Kidney (tissue), 14 donors: ENCODE data around the gene CHD2. TPM values are rescaled to one million over a fixed set of nuclear protein-coding genes. Genes with fewer than 3 reads are reported as not detected.

Experiments
- DNase-seq, 5 donors: peaks; one replicate each; pipeline ENCODE4 v3.0.0-alpha.2; 2013 to 2020
- FAIRE-seq: peaks from 2 replicates; lab custom pipeline; 2012; peaks lifted over from hg19 to GRCh38; lab: Jason Lieb, UNC
- H3K27ac ChIP-seq, 2 donors: one replicate each; pipeline ENCODE4 v1.7.0; 2013; ENCODE audit warnings: low read depth in 2 of 2, low read length in 2 of 2, inconsistent platforms in 1 of 2
- H3K27me3 ChIP-seq: one replicate; pipeline ENCODE4 v1.7.1; 2013; ENCODE audit warnings: low read length, inconsistent platforms; ENCODE audit not compliant: control insufficient read depth, insufficient read depth
- H3K36me3 ChIP-seq, 3 donors: one replicate each; pipeline versions ENCODE4 v1.7.0 to v1.7.1; 2013; ENCODE audit warnings: low read length in 3 of 3, control low read depth in 1 of 3, inconsistent platforms in 1 of 3; ENCODE audit not compliant: insufficient read depth in 3 of 3, control insufficient read depth in 2 of 3
- H3K4me1 ChIP-seq, 3 donors: one replicate each; pipeline versions ENCODE4 v1.7.0 to v1.7.1; 2013; ENCODE audit warnings: low read length in 3 of 3, inconsistent platforms in 1 of 3, low read depth in 1 of 3; ENCODE audit not compliant: control insufficient read depth in 2 of 3, insufficient read depth in 2 of 3
- H3K4me3 ChIP-seq, 3 donors: one replicate each; pipeline versions ENCODE4 v1.7.0 to v1.8.1; 2013; ENCODE audit warnings: low read length in 3 of 3, control low read depth in 1 of 3, inconsistent platforms in 1 of 3
- H3K9ac ChIP-seq, 3 donors: one replicate each; pipeline versions ENCODE4 v1.7.0 to v1.7.1; 2013; ENCODE audit warnings: low read length in 3 of 3, control low read depth in 1 of 3, inconsistent platforms in 1 of 3
- H3K9me3 ChIP-seq, 3 donors: one replicate each; pipeline versions ENCODE4 v1.7.0 to v1.7.1; 2013; ENCODE audit warnings: low read length in 3 of 3, control low read depth in 1 of 3, inconsistent platforms in 1 of 3; ENCODE audit not compliant: control insufficient read depth in 2 of 3, insufficient read depth in 1 of 3
- intact Hi-C: fragments of 100-400 bp; cut with DNase I; formaldehyde crosslinking; loops from one replicate; pipeline ENCODE4 v1.11.1; 2022
- polyA plus RNA-seq: library from polyadenylated mRNA; stranded (reverse); fragments of 350-450 nt; fragmentation: Illumina TruSeq; extraction: RNeasy Lipid Tissue Mini Kit (QIAGEN cat#74804); gene quantifications from one replicate; pipeline ENCODE4 v1.2.3, GENCODE V29; 2014; ENCODE audit warnings: low read depth, low replicate concordance; ENCODE audit not compliant: insufficient read depth
- total RNA-seq: library from RNA; stranded (reverse); fragmentation: NEBNext Ultra II Directional; extraction: Animal tissue kit (Norgen Biotek cat#: 25700); gene quantifications from one replicate; pipeline ENCODE4 v1.2.1, GENCODE V29; 2021
- TF ChIP-seq, protein P1 (sequence below): IDR thresholded peaks from 3 replicates; pipeline ENCODE4 v1.5.1; 2012; ENCODE audit warnings: mild to moderate bottlenecking, moderate library complexity, borderline replicate concordance; ENCODE audit not compliant: insufficient read depth; ENCODE audit errors: extremely low read depth
- donor health status: control.
- donor health status: control.
- donor health status: control.
- donor health status: control.
- donor health status: control.
- donor health status: DM: yes; HTN: yes; CAD: no.
- donor health status: Normal renal cell carcinoma (clear cell type).

Gene CHD2
- total and polyA plus RNA-seq, 2 donors from 2014 or later = 22.5 to 137 TPM

DNA sequence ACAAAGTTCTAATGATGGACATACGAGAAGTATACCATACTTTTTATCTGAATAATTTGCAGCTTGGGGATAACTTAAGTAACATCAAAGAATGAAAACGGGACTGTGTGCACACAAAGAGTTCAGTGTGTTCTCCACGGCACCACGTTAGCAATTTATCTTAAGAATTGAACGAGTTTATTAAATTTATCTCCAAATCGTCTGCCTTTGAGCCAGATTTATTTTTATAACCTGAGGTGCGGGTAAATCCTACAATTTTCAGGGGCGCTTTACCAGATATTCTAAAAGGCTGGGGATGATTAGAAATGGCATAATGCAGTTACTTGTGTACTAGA lies 3.5 kb downstream of the CHD2 start:
- H3K27me3 ChIP-seq = no peaks in the 10 kb centered on the region
- H3K36me3 ChIP-seq = peaks cover 0 to 7% (median 3%) of the 10 kb centered on the region in 3 donors
- H3K9me3 ChIP-seq = no peaks in the 10 kb centered on the region
- H3K4me3 ChIP-seq = peak overlapping the region; percentile 80 to 90 (median 90)
- peak overlapping the region; percentile 74 to 97 (median 83) for H3K9ac ChIP-seq
- intact Hi-C loops = no loop called here
- FAIRE-seq (no peak), DNase-seq (no peak)
- H3K27ac ChIP-seq = peak overlapping the region; percentile 98
- TF ChIP-seq, protein P1, sequence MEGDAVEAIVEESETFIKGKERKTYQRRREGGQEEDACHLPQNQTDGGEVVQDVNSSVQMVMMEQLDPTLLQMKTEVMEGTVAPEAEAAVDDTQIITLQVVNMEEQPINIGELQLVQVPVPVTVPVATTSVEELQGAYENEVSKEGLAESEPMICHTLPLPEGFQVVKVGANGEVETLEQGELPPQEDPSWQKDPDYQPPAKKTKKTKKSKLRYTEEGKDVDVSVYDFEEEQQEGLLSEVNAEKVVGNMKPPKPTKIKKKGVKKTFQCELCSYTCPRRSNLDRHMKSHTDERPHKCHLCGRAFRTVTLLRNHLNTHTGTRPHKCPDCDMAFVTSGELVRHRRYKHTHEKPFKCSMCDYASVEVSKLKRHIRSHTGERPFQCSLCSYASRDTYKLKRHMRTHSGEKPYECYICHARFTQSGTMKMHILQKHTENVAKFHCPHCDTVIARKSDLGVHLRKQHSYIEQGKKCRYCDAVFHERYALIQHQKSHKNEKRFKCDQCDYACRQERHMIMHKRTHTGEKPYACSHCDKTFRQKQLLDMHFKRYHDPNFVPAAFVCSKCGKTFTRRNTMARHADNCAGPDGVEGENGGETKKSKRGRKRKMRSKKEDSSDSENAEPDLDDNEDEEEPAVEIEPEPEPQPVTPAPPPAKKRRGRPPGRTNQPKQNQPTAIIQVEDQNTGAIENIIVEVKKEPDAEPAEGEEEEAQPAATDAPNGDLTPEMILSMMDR = no peak
- H3K4me1 ChIP-seq = peaks cover 21 to 38% (median 21%) of the 10 kb centered on the region in 3 donors

DNA sequence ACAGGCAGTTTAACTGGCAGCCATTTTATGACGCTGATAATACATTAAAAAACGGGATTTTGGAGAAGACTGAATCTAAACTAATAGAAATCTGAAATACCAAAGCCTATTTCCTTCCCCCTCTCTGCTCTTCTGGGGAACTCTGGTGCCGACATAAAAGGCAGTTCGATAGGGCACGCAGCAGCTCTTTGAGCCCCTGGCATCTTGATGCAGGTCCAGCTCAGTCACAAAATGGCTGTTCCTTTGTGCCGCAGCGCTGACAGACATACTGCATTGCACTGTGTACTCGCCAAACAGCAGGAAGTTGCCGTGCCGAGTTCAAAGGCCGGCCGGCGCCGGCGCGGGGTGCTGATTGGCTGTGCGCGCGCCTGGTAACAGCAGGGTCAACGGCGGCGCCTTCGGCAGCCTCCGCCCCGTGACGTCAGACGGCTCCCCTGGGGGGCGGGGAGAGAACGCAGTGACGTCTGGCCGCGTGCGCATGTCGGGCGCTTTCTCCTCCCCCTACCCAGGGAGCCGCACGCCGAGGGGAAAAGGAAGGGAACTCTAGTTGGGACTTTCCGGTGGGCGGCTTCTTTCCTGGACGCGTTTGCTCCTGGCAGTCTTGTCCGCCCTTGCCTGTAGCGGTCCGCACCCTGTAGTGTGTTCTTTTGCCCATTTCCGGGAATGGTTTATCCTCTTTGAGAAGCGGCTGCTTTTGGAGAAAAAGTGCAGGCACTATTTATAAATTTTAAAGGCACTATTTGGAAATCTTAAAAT lies 4.0 kb downstream of the CHD2 start:
- Histone ChIP-seq H3K4me1 (peaks cover 24 to 35% (median 25%) of the 10 kb centered on the region in 3 donors), H3K27ac (peak overlapping the region; percentile 98), H3K36me3 (peaks cover 0 to 3% (median 3%) of the 10 kb centered on the region in 3 donors), H3K27me3 (no peaks in the 10 kb centered on the region), H3K4me3 (peak overlapping the region; percentile 80 to 90 (median 90)), H3K9me3 (no peaks in the 10 kb centered on the region), H3K9ac (peak overlapping the region; percentile 74 to 97 (median 83))
- DNase-seq (peak; percentile 99 to 100 (median 100)), FAIRE-seq (peak; percentile 32)
- TF ChIP-seq, protein P1 = no peak
- intact Hi-C loops = no loop called here

DNA sequence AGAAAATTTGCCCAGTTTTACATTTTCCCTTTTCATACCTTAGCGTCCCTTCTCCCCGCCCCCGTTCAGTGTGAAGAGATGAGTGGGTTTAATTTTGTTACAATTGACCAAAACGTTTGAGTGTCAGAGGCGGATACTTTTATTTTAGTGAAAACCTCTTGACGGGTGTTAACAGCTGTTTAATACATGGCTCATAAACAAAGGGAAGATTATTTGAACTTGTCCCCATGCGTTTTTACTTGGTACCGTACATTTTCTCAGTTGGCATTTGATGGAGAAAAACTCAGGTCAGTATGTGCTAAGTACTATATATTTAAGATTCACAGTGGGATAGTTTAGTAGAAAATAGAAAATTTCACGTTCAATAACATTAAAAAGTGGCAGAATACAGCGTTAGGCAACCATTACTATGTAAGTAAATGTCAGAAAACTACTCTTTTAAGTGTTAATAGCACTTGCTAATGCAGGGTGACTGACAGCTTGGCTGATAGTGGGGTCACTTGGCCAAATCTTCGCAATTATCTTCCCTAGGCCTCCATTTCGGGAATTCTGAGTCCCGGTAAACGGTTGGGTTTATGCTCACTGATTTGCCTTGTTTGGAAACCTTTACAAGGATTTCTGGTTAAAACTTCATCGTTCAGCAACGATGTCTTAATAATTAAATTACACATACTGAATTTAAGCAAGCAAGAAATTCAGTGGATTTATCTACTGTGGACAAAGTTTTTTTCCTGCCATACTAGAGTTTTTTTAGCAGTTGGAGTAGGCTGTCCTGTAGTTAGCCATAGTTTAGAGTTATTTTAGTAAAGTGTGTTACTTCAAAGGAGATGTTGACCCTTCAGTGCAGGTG lies 4.8 kb downstream of the CHD2 start:
- Histone ChIP-seq H3K4me1 (peaks cover 29 to 33% (median 31%) of the 10 kb centered on the region in 3 donors), H3K36me3 (peaks cover 0 to 6% (median 3%) of the 10 kb centered on the region in 3 donors), H3K27ac (peak overlapping the region; percentile 85 to 94), H3K4me3 (peak overlapping the region; percentile 65 to 74 (median 71)), H3K9me3 (no peaks in the 10 kb centered on the region), H3K9ac (peak overlapping the region; percentile 50 to 87 (median 77)), H3K27me3 (no peaks in the 10 kb centered on the region)
- DNase-seq (no peak), FAIRE-seq (no peak)
- TF ChIP-seq, protein P1 = no peak
- intact Hi-C loops = no loop called here
